Dedifferentiated amniotic fluid mesenchymal stem cell (primary cell): ENCODE results near the gene SMAD3.
A peak's percentile ranks its signal among the peaks of the same experiment; 100 is the strongest.
"Not testable (repeated sequence)": the region's sequence is repeated elsewhere in the genome, so short reads cannot be mapped to it uniquely, and the experiment has no call there.

ENCODE experiments used
- DNase-seq: peaks from one replicate; pipeline ENCODE4 v3.0.0-alpha.2; 2016; ENCODE audit errors: extremely low spot score

The SMAD3 gene

GRCh38 chr15:67142092-67142766 lies 76.8 kb downstream of the SMAD3 start:
- no peak for DNase-seq

- DNase-seq, result no peak
Measured at GRCh38 chr15:67142767-67143100, 77.3 kb downstream of the SMAD3 start.

- no peak for DNase-seq
Measured at GRCh38 chr15:67143646-67144045, 78.2 kb downstream of the SMAD3 start.

- DNase-seq, result no peak
Measured at GRCh38 chr15:67144609-67145311, 79.4 kb downstream of the SMAD3 start.

- DNase-seq, result no peak
Measured at GRCh38 chr15:67145312-67145610, 79.9 kb downstream of the SMAD3 start.

GRCh38 chr15:67145710-67146109 lies 80.3 kb downstream of the SMAD3 start:
- no peak for DNase-seq

- DNase-seq, result no peak
Measured at GRCh38 chr15:67146234-67146633, 80.8 kb downstream of the SMAD3 start.

GRCh38 chr15:67146875-67147381 lies 81.5 kb downstream of the SMAD3 start:
- DNase-seq, result no peak

- no peak for DNase-seq
Measured at GRCh38 chr15:67147396-67147949, 82.1 kb downstream of the SMAD3 start.

- DNase-seq, result no peak
Measured at GRCh38 chr15:67148196-67148701, 82.8 kb downstream of the SMAD3 start.

GRCh38 chr15:67149068-67149772 lies 83.8 kb downstream of the SMAD3 start:
- no peak for DNase-seq

- no peak for DNase-seq
Measured at GRCh38 chr15:67149773-67150022, 84.3 kb downstream of the SMAD3 start.

- DNase-seq, result peak; percentile 77
Measured at GRCh38 chr15:67150023-67150860, 84.8 kb downstream of the SMAD3 start.

GRCh38 chr15:67152429-67152828 lies 87.0 kb downstream of the SMAD3 start:
- DNase-seq, result no peak

- DNase-seq, result not testable (repeated sequence)
Measured at GRCh38 chr15:67153044-67153443, 87.6 kb downstream of the SMAD3 start.

GRCh38 chr15:67154249-67154648 lies 88.8 kb downstream of the SMAD3 start:
- DNase-seq, result no peak

GRCh38 chr15:67156426-67156825 lies 91.0 kb downstream of the SMAD3 start:
- no peak for DNase-seq

- DNase-seq, result no peak
Measured at GRCh38 chr15:67156834-67157233, 91.4 kb downstream of the SMAD3 start.

GRCh38 chr15:67157521-67158252 lies 92.3 kb downstream of the SMAD3 start:
- no peak for DNase-seq

GRCh38 chr15:67158367-67158766 lies 93.0 kb downstream of the SMAD3 start:
- DNase-seq, result no peak

GRCh38 chr15:67161412-67161811 lies 96.0 kb downstream of the SMAD3 start:
- DNase-seq, result no peak
